A673 (cell line): Measurements from ENCODE around the gene PICALM.

Experiments used
- EZH2 ChIP-seq: fragments of 200-600 bp; sonication (generic); IDR thresholded peaks from 2 replicates; pipeline ENCODE4 v1.6.1; 2017; ENCODE audit warnings: borderline replicate concordance, low read depth, mild to moderate bottlenecking, mixed read lengths, antibody characterized with exemption, low read length; ENCODE audit not compliant: poor library complexity, severe bottlenecking
- TF ChIP-seq, protein P1 (sequence below): fragments of 300-800, 200-600 bp; sonication (generic); conservative IDR thresholded peaks from 2 replicates; pipeline ENCODE4 v1.5.1; 2017; ENCODE audit warnings: low read depth, mild to moderate bottlenecking, antibody characterized with exemption, low read length, moderate library complexity, mixed read lengths

DNA sequence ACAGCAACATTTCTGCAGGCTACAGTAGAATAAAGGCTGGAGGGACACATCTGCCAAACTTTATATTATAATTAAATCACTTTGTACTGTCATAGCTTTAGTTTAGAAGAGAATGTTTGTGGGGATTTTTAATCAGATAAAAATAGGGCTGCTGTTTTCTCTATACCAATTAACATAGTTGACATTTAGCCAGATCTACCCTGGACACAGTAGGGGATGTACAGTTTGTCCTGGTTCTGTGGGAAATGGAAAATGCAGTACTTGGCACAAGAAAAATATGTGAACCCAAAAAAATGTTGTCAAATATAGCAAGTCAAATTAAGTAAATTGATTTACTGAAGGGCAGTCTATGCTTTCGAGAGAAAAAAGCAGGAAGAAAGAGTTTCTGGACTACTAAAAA is 20.8 kb upstream of the PICALM start:
- TF ChIP-seq, protein P1, sequence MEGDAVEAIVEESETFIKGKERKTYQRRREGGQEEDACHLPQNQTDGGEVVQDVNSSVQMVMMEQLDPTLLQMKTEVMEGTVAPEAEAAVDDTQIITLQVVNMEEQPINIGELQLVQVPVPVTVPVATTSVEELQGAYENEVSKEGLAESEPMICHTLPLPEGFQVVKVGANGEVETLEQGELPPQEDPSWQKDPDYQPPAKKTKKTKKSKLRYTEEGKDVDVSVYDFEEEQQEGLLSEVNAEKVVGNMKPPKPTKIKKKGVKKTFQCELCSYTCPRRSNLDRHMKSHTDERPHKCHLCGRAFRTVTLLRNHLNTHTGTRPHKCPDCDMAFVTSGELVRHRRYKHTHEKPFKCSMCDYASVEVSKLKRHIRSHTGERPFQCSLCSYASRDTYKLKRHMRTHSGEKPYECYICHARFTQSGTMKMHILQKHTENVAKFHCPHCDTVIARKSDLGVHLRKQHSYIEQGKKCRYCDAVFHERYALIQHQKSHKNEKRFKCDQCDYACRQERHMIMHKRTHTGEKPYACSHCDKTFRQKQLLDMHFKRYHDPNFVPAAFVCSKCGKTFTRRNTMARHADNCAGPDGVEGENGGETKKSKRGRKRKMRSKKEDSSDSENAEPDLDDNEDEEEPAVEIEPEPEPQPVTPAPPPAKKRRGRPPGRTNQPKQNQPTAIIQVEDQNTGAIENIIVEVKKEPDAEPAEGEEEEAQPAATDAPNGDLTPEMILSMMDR: no peak
- no peak for TF ChIP-seq EZH2
